GM21423 (cell line): Measurements from ENCODE around the gene GPR158.

Source experiments
- ATAC-seq: cut with Tn5 transposase; IDR thresholded peaks from one replicate; pipeline ENCODE4 v1.9.1; 2021; ENCODE audit warnings: mild to moderate bottlenecking, moderate library complexity; ENCODE audit not compliant: unreplicated experiment

The GPR158 gene

DNA sequence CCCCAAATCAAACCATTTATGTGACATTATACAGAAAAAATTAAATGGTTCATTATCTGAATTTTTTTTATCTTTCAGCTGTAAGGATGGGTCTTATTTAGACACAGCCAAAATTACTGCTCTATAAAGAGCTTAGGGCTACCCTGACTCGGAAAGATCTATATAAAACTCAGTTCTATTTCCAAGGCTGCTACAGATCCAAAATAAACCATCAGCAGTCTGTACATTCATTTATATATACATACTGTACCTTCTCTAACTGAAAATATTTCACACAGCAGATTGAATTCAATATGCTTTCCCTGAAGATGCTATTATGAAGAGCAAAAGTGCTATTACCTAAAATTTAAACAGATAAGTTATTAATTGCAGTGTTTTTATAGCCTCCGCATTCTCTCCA, 471.6 kb downstream of the GPR158 start:
- ATAC-seq: no peak

DNA sequence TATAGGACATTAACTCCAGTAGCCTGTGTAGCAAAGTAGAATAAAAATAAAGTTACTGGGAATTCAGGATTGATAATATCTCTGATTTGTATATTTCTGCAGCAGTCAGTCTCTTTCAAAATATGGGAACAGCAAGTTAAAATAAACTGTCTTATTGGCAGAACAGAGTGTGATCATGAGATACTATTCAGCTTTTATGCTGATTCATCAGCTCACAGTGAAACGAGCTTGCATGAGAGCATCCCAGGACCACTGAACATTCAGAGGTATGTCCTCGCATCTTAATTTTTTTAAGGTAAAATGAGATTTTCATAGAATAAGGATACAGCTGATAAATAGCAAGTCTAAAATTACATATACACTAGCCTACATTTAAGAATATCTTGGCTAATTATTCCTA, 476.7 kb downstream of the GPR158 start:
- ATAC-seq: no peak
